ENCODE results near the gene ENOX1.

The ENOX1 gene

DNA sequence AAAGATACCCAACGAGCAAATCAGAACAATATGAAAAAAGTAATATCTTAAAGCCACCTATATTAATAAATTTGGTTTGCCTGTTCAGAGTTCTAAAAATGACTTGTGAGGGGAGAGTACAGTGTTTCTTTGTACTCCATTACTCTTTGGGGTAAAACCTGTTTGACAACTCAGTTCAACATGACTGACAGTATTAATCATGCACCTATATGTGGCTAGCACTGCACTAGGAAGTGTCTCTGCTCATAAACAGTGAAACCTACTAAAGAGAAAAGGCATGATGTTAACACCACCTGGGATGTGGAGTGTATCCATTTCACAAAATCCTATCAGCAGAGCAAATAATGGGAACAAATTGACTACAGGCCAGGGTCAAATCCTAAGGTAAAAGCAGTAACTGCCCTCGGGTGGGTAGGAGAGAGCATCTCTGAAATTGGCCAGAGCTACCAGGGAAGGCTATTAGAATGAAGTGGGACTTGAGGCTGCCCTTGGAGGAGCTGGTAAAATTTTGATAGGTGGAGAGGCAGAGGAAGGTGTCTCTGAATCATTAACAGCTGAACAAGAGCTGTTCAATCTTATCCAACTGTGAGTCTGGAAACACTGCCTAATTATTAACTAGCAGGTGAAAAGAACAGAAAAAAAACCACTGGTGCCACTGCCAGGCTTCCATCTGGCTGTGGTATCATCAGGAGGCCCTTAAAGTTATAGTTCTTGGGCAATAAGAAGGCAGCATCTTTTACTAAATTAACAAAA lies 398.3 kb downstream of the ENOX1 start:
- no peak for DNase-seq (ENCODE audit: low read depth)

DNA sequence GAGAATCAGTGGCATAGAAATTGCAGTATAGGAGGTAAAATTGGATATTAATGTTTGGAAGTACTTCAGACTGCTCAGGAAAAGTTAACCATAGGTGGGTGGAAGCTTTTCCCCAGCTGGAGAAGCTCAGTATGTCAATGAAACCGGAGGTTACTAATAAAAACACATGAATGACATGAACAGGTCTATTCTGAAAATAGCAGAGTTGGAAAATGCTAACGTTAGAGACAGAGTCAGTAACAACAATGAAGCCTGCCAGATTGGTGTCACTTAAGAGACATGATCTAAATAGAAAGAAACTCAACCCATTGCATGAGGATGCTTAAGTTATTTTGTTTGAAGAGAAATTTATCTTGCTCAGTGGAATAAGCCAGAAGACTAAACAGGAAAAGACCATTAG lies 398.9 kb downstream of the ENOX1 start:
- DNase-seq (ENCODE audit: low read depth): no peak

DNA sequence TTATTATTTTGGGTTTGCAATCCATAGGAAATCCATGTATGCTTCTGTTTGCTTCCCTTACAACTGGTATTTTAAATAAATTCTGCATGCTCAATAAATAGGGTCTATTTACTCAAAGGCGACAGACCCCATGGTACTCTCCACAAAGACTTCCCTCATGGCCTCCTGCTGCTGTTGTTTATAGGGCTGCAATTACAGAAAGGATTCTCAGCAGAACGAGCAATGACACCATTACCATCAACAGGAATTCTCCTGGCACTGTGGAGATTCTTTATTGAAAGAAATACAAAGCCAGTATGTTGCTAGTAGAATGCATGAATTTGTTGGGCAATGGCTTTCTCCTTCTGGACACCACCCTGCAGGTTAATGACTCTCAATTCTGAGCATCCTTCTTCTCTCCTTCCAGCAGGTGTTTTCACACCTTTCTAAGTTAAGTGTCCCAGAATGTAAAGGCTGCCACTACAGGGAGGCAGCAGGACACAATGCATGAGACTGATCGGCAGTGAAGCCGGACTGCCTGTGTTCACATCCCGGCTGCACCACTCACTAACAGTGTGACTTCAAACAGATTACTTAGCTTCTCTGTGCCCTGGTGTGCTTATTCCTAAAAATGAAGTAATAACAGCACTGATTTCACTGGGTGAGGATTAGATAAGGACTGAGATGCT lies 403.1 kb downstream of the ENOX1 start:
- DNase-seq (ENCODE audit: low read depth): no peak

DNA sequence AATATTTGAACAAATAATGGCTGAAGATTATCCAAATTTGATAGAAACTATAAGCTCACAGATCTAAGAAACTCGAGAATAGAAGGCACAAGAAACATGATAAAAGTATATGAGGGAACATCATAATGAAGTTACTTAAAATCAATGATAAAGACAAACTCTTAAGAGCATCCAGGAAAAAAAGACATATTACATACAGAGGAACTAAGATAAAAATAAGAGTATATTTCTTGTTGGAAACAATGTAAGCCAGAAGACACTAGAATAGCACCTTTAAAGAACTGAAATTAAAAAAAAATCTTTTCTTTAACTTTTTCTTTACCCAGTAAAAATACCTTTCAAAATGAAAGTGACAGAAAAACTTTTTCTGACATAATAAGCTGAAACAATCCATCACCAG lies 407.0 kb downstream of the ENOX1 start:
- no peak for DNase-seq (ENCODE audit: low read depth)

DNA sequence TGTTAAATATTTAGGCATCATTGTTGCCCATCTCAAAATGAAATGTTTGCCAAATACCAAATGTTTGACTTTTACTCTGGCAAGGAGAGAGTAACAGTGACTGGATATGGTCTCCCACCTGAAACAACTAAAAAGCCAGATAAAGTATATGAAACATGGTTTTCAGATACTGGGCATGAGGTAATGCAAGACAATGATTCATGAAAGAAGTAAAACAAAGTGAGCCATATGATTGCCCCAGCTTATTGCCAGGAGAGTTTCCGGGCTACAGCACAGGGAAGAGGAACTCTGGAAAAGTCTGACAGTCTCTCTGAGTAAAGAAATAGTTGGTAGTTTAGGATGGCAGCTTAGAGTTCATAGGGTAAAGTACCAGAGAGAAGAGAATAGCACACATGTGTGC lies 408.8 kb downstream of the ENOX1 start:
- no peak for DNase-seq (ENCODE audit: low read depth)

DNA sequence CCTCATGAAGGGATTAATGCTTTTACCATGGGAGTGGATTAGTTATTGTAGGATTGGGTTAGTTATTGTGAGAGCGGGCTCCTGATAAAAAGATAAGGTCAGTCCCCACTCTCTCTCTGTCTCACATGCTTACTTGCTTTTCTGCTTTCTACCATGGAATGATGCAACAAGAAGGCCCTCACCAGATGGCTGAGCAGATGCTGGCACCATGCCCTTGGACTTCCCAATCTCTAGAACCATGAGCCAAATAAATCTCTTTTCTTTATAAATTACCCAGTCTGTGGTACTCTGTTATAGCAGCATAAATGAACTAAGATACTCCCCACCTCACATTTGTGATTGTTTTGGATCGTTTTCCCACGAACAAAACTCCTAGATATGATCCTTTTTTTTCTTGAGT lies 409.6 kb downstream of the ENOX1 start:
- no peak for DNase-seq (ENCODE audit: low read depth)

DNA sequence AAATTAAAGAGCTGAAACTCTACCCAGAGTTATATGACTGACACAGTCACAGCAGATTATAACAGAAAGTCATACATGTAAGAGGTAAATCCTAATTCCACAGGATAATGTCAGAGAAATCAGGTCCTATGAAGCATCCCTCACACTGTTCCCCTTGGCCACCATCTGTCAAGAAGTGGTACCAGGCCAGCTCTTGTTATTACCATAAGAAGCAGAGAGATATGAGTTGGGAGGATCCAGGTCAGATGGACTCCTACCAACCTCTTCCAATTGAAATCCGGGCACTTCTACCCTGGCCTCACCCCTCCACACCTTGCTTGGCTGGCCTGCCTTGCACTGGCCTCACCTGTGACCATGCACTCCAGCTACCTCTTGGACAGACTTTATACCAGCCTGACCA lies 410.2 kb downstream of the ENOX1 start:
- no peak for DNase-seq (ENCODE audit: low read depth)

DNA sequence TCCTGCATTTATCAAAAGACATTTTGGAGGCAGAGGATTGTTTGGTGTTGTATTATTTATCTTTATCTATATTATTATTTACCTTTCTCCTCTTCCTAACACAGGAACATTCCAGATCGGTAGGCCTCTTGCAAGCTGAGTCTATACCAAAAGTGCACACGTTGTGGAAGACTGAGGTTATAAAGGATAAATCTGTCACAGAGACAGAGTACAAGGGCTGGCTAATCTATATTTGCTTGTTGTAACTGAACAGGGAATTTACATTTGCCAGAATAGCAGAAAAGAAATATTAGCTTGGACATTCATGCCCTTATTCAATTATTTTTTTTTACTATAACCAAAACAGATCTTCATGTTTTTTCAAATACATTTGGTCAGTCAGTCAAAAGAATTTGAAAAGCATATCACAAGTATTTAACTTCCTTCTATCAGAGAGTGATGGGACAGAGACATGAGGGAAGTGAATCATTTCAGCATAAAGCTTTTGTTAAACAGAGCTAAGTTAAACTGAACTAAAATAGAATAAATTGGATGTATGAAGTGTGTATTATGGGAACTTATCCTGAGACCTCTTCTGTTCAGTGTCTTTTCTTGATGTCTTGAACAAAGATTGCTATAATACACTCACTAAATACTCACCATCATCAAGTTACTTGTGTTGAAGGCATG lies 410.8 kb downstream of the ENOX1 start:
- no peak for DNase-seq (ENCODE audit: low read depth)

DNA sequence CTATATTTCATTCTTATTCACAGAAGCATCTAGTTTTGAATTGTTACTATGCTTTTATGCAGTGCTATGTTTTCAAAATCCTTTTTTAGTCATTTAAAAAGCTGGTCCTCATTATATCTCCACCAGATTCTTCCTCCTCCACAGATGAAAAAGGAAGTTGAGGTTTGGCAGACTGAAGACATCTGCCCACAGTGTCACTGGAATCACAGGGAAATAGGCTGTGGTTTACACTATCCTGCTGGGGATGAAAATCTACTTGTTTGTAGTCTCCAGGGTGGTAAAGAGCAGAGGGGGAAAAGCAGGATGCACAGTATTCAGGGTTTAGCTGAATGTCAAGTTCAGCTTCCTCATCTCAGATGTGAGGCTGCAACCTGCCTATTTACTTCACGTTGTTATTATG lies 412.2 kb downstream of the ENOX1 start:
- no peak for DNase-seq (ENCODE audit: low read depth)

DNA sequence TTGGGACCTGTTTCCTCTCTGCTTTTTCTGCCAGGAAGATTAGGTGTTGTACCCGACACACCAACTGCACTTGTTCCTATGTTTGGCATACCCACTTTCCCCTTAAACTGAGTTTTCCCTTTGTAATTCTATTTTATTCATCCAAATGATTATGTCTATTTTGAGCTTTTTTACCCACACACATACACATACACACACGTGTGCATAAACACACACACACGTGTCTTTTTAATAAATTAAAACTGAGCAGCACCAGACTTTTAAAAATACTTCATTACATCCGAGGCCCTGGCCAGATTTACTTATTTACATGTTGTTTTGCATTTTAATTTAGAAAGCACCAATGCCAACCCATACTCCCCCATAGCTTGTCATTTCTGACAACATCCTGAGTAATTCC lies 413.4 kb downstream of the ENOX1 start:
- no peak for DNase-seq (ENCODE audit: low read depth)

DNA sequence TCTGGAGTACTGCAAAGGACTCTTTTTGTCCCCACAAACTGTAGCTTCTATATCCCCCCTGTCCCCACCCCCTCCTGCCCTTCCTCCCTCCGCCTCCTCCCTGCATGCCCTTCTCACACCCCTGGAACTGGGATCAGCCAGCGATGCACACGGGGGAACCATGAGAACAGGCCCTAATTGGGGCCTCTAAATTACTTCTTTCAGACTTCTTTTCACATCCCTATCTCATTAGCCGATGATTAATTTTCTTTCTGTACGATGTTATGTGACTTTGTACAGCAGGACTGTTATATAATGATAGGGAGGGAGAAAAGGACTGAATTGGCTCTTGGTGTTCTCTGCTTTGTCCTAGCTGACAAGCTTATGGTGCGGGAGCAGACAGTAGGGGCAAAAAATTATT lies 415.9 kb downstream of the ENOX1 start:
- DNase-seq (ENCODE audit: low read depth): no peak

DNA sequence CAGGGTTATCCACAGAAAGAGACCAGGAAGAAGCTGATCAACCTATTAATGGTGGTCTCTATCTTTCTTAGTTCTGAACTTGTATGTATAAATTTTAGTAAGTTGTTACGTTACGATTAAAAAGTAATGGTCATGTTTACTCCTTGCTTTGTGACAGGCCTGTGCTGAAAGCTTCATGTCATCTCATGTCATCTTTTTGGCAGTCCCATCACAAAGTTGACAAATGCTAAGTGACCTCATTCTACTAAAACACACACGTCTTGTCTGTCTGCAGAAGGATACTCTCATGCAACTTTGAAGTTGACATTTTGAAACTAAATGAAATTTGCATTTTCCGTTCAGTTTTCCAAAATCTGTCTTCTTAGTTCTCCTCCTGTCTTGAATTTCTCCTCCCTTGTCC lies 417.5 kb downstream of the ENOX1 start:
- no peak for DNase-seq (ENCODE audit: low read depth)

DNA sequence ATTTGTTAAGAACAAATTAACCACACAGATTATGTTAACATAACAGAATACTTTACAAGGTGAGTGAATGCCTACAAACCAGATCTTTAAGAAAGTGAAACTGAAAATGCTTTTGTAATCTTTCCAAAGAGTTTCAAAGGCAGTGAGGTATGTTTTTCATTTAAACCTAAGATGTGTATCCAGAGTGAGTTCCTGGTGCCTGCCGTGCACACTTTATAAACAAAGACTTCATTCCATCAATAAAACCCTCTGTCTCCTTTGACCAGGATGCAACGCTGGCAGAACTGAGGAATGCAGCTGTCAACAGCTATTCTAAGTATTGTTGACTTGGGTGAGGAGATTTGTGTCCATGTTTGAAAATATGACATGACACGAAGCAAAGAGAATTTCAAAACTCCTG lies 418.8 kb downstream of the ENOX1 start:
- no peak for DNase-seq (ENCODE audit: low read depth)

DNA sequence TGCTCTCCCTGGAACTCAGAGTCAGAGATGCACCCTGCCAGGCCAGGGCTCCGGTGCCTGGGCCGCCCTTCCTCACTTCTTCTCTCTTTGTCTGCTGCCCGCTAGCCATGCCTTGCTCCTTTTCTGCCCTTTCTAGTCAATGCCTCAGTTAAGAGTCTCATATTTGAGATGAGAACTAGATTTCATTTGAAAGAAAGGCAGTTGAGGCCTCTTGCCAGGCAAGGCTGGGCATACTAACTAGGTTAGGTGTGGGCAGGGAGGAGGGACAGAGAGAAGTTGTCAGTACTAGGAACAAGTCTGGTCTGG lies 421.8 kb downstream of the ENOX1 start:
- DNase-seq (ENCODE audit: low read depth): no peak

DNA sequence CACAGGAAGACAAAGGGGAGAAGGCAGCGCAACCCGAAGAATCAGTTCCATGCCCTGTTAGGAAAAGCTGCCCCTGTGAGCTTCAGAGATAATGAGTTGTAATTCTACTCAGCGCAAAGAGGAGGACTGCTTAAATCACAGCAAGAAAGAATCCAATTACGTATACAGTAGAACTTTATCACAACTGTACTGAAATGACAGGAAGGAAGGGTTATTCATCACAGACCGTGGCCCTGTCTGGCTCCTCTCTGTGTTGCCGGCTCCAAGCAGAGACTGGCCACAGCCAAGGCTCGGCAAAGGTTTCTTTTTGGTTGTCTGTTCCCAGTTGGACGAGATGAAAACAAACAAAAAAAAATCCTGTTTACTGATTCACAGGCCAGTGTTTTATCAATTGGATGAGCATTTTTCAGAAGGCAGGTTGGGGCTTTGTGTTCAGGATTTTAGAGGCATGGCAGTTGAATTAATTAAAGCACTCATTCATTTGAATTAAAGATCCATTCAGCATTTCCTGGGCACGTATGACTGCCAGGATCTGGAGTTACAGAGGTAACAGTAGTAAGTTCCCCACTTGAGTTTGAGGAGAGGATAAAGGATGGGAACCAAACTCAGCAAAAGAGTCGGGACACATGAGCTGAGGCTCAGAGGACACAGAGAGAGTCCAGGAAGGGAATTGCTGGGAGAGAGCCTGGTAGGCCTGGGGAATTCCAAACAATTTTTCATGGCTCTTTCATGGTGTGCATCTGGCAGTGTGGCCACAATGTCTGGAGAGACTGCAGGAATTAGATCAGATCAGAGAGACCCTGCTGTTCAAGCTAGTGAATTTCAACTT lies 422.3 kb downstream of the ENOX1 start:
- DNase-seq (ENCODE audit: low read depth): no peak

DNA sequence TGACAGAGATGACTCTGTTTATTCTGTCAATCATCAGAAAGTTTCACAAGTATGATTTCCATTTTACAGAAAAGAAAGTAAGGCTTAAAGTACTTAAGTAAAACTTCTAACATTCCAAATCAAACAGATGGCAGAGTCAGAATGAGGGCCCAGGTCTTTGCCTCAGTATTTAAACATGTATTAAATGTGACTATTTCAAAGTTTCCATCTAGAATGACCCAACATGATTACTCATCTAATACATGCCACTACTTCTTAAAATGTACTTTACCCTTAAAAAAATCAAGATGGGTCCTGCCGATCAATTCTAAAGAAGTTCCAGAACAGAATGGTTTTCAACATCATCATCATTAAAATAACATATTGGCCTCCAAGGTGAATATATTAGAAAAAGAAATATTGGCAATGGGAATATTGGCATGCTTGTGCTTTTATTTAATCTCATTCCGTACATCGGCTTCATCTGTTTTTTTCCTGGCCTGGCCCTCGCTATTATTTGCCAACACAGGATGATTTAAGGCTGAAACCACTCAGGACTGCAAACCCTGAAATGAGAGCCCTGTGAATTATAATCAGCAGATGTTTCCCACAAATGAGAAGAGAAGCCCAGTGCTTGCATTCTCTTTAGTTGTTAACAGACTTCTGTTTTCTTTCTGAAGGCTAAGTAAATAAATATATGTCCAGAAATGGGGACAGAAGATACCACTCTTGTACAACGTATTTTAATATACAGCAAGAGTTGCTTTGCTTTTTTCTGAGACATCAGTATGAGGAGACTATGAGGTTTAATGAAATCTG lies 423.4 kb downstream of the ENOX1 start:
- no peak for DNase-seq (ENCODE audit: low read depth)

DNA sequence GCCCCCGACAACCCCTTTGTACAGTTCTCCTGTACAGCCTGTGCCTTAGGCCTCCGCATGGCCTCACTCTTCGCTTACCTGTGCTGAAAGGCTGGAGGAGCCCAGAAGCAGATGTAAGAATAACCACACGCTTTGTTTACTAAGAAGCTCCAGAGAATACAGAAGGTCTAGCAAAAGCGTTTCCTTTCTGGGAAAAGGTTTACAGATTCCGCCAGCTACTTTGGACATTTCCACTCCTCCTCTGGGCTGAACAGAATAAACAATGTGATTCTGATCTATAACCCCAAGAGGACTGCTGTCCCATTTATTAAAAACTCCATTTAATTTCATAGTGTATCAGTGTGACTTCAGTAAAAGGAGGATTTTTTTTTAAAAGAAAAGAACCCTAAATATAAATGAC lies 424.2 kb downstream of the ENOX1 start:
- no peak for DNase-seq (ENCODE audit: low read depth)

DNA sequence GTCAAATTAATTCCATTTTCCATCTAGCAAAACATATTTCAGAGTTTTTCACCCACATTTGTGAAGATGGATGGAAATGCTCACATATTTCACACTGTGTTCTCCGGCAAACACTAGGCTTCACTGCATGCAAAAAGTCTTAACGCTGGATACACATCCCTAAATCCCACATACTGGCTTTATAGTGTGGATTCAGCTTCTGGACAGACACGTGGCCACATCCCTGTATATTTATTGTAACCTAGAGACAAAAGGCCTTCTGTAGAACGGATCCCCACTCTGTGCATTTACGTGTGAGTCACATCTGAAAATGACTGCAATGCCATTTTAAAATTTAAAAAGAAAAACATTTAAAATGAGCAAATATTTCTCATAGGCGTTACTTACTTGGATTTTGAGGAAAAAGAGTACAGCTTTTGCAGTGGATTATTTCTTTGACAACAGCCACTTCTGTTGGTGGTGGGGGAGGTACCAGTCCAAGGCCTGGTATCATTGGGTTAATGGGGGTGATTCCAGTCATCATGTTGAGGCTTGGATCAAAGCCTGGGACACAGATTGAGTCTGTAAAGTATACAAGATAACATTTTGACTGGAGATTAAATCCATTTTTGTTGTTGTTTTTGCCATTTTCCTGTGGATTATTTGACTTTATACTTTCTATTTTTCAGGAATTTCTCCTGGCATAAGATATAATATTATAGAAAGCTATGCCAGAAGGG lies 425.7 kb downstream of the ENOX1 start:
- no peak for DNase-seq (ENCODE audit: low read depth)

DNA sequence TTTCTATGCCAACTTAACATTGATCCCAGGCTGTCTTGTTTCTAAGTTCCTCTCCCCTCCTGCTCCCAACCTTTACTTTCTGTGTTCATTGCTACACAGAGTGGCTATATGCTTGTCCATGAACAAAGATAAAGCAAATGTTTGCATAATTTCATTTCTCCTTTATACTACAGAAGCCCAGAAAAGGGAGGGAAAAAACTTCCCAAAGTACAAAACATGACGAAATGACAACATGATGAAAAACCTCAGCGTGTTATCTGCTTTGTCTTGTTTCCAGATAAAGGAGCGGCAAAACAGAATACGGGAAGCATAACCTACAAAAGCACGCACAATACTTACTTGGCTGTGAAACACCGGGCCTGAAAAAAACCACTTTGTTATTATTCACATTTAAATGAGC lies 426.6 kb downstream of the ENOX1 start:
- DNase-seq (ENCODE audit: low read depth): no peak

DNA sequence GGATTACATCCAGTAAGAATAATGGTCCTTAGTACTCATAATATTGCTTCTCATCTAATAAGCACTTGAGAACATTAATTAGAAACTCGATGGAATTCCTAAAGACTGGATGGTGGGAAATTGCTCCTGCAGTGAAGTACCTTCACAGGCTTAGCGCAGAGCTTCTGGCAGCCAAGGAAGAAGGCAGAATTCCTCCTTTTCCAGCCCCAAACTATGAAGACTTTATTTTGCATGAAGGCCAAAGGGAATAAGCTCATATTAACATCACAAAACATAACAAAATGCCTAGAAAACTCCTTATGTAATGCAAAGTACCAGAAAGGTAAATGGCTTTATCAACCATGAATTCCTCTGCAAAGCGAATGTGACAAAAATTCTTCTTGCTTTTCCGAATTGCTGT lies 427.2 kb downstream of the ENOX1 start:
- no peak for DNase-seq (ENCODE audit: low read depth)

DNA sequence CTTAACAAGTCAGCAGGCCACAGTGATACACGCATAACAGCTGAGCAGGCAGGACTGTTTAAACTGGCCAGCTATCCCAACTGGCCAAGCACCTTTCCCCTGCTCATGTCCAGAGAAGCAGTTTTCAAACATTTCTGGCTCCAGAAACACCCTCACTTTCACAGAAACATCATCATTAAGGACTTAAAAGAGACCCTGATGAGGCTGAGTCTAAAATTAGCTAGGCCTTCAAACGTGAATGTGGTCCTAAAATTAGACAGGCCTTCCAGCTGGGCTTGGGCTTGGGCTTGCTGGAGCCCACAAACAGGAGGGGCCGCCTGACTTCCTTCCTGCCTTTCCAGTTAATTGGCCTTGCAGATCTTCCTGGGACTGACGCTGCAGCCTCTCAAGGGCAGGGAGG lies 429.2 kb downstream of the ENOX1 start:
- DNase-seq (ENCODE audit: low read depth): no peak

Data from stimulated activated CD8-positive, alpha-beta memory T cell treated with anti-CD3 and anti-CD28 coated beads, Interleukin-12 subunit alpha, Interleukin-12 subunit beta, amount 100 ng/mL, for 1 hour (primary cell).